Hepatic stellate cell (primary cell): ENCODE measurements around the gene DESI1.
"Not testable (repeated sequence)": the region's sequence is repeated elsewhere in the genome, so short reads cannot be mapped to it uniquely, and the experiment has no call there.

Source experiments
- DNase-seq: peaks from one replicate; pipeline ENCODE4 v3.0.0; 2011; ENCODE audit warnings: low spot score

Gene DESI1

GRCh38 chr22:41634610-41635009 is 13.8 kb upstream of the DESI1 start:
- not testable (repeated sequence) for DNase-seq

- DNase-seq, result not testable (repeated sequence)
Observed at GRCh38 chr22:41631615-41632014, 10.8 kb upstream of the DESI1 start.

- not testable (repeated sequence) for DNase-seq
Observed at GRCh38 chr22:41631115-41631514, 10.3 kb upstream of the DESI1 start.

GRCh38 chr22:41625577-41625976 is 4.7 kb upstream of the DESI1 start:
- no peak for DNase-seq

GRCh38 chr22:41621911-41622179 is 1.0 kb upstream of the DESI1 start:
- no peak for DNase-seq

GRCh38 chr22:41621099-41621910 is 462 bp upstream of the DESI1 start, which contains the start of gene XRCC6:
Gene XRCC6 (plus strand): TSS chr22:41621295. CDS start chr22:41622005, 710 bp downstream.
- peak; percentile 100 for DNase-seq

GRCh38 chr22:41619979-41620588 is 759 bp downstream of the DESI1 start:
- DNase-seq, result peak; percentile 38

GRCh38 chr22:41613456-41613855 is 7.4 kb downstream of the DESI1 start:
- DNase-seq, result no peak

GRCh38 chr22:41612603-41613306 is 8.1 kb downstream of the DESI1 start:
- no peak for DNase-seq

- DNase-seq, result no peak
Observed at GRCh38 chr22:41608386-41608785, 12.5 kb downstream of the DESI1 start.

GRCh38 chr22:41603873-41604332 is 16.9 kb downstream of the DESI1 start:
- no peak for DNase-seq

GRCh38 chr22:41600976-41601375 is 19.9 kb downstream of the DESI1 start:
- DNase-seq, result no peak

- no peak for DNase-seq
Observed at GRCh38 chr22:41598891-41599635, 21.8 kb downstream of the DESI1 start.

GRCh38 chr22:41598081-41598480 is 22.8 kb downstream of the DESI1 start:
- DNase-seq, result peak; percentile 86

GRCh38 chr22:41597635-41597953 is 23.2 kb downstream of the DESI1 start:
- no peak for DNase-seq

GRCh38 chr22:41596776-41597634 is 23.8 kb downstream of the DESI1 start:
- DNase-seq, result peak; percentile 69

GRCh38 chr22:41595703-41596102 is 25.1 kb downstream of the DESI1 start:
- DNase-seq, result no peak

- not testable (repeated sequence) for DNase-seq
Observed at GRCh38 chr22:41593336-41593960, 27.4 kb downstream of the DESI1 start.

GRCh38 chr22:41589391-41590241 is 31.2 kb downstream of the DESI1 start, which contains the start of gene PMM1:
Gene PMM1 (minus strand): TSS chr22:41589840. CDS start chr22:41589805, 35 bp downstream.
- DNase-seq, result peak; percentile 100

GRCh38 chr22:41587347-41587723 is 33.5 kb downstream of the DESI1 start:
- no peak for DNase-seq
